ENCODE data around the gene ADAMTS17. TPM values are rescaled to one million over a fixed set of nuclear protein-coding genes. Genes with fewer than 3 reads are reported as not detected.

The ADAMTS17 gene
- total and polyA plus RNA-seq, 2 experiments from 2014 or later: 3.7 to 4.4 TPM

- Histone ChIP-seq H3K4me3 (no peak overlapping the region), H3K79me2 (no peaks in the 10 kb centered on the region), H3K4me2 (no peak overlapping the region), H3K27ac (no peak overlapping the region), H3K9me3 (ENCODE audit: low read depth) (no peaks in the 10 kb centered on the region), H2AFZ (no peak overlapping the region), H4K20me1 (ENCODE audit: insufficient read depth, poor library complexity, severe bottlenecking) (no peaks in the 10 kb centered on the region), H3K36me3 (replicated peaks; ENCODE audit: insufficient read depth, low read depth) (no peaks in the 10 kb centered on the region), H3K27me3 (peaks cover 3% of the 10 kb centered on the region), H3K9me2 (replicated peaks; ENCODE audit: insufficient read depth) (no peaks in the 10 kb centered on the region), H3K4me1 (ENCODE audit: insufficient read depth) (no peaks in the 10 kb centered on the region)
- TF ChIP-seq, protein P1, sequence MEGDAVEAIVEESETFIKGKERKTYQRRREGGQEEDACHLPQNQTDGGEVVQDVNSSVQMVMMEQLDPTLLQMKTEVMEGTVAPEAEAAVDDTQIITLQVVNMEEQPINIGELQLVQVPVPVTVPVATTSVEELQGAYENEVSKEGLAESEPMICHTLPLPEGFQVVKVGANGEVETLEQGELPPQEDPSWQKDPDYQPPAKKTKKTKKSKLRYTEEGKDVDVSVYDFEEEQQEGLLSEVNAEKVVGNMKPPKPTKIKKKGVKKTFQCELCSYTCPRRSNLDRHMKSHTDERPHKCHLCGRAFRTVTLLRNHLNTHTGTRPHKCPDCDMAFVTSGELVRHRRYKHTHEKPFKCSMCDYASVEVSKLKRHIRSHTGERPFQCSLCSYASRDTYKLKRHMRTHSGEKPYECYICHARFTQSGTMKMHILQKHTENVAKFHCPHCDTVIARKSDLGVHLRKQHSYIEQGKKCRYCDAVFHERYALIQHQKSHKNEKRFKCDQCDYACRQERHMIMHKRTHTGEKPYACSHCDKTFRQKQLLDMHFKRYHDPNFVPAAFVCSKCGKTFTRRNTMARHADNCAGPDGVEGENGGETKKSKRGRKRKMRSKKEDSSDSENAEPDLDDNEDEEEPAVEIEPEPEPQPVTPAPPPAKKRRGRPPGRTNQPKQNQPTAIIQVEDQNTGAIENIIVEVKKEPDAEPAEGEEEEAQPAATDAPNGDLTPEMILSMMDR (IDR thresholded peaks at IDR 0.05; ENCODE audit: poor library complexity): no peak
- no peak for TF ChIP-seq EZH2phosphoT487 (IDR thresholded peaks at IDR 0.05; ENCODE audit: low read depth, severe bottlenecking, unreplicated experiment)
- no peak for TF ChIP-seq EZH2 (IDR thresholded peaks at IDR 0.05; ENCODE audit: borderline replicate concordance)
- no peak for DNase-seq (ENCODE audit: low spot score)
- 90% methylated on average over 21 of the region's 21 CpGs for WGBS (ENCODE audit: low lambda C conversion rate, missing lambda C conversion rate)
These were observed 76.7 kb downstream of the ADAMTS17 start for GRCh38 chr15:100264994-100265640.

DNA sequence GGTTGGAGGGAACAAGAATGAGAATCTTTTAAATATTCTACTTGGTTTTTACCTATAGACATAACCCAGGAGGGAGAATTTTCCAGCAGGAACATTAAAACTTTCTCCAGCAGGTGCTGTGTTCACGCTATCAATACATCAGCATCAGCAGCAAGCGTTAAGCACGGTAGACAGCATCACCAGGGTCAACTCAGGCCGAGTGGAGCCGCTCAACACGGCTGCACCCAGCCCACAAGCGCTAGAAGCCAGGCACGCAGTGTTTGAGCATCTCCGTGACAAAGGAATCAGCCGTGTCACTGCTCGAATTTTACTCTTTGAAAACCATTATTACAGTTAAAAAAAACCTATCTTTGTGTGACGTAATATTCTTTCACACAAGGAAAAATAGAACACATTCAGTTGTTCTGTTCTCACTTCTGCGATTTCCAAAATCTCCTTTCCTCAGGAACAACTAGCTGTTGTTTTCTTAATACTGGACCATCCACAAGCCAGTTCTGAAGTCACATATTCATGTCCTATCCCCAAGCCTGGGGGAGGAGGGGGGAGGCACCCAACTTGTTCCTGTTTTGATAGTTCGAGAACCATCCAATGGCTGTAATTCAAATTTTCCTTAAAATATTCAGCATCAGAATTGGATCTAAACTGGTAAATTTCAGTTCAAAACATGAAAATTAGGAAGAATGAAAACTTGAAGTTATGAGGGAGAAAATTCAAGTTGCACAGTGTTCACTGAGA is 77.9 kb downstream of the ADAMTS17 start:
- H3K79me2 ChIP-seq: no peaks in the 10 kb centered on the region
- peaks cover 3% of the 10 kb centered on the region for H3K27me3 ChIP-seq
- no peaks in the 10 kb centered on the region for H3K9me3 ChIP-seq (ENCODE audit: low read depth)
- H3K4me1 ChIP-seq (ENCODE audit: insufficient read depth): no peaks in the 10 kb centered on the region
- TF ChIP-seq EZH2 (IDR thresholded peaks at IDR 0.05; ENCODE audit: borderline replicate concordance): no peak
- TF ChIP-seq, protein P1 (IDR thresholded peaks at IDR 0.05; ENCODE audit: poor library complexity): no peak
- TF ChIP-seq EZH2phosphoT487 (IDR thresholded peaks at IDR 0.05; ENCODE audit: low read depth, severe bottlenecking, unreplicated experiment): no peak
- H3K4me3 ChIP-seq: no peak overlapping the region
- no peak overlapping the region for H3K4me2 ChIP-seq
- H3K27ac ChIP-seq: no peak overlapping the region
- H4K20me1 ChIP-seq (ENCODE audit: insufficient read depth, poor library complexity, severe bottlenecking): no peaks in the 10 kb centered on the region
- no peak overlapping the region for H2AFZ ChIP-seq
- no peaks in the 10 kb centered on the region for H3K9me2 ChIP-seq (replicated peaks; ENCODE audit: insufficient read depth)
- H3K36me3 ChIP-seq (replicated peaks; ENCODE audit: insufficient read depth, low read depth): no peaks in the 10 kb centered on the region
- WGBS (ENCODE audit: low lambda C conversion rate, missing lambda C conversion rate): 91% methylated on average over 14 of the region's 14 CpGs
- no peak for DNase-seq (ENCODE audit: low spot score)

GRCh38 chr15:100263031-100263430 is 78.7 kb downstream of the ADAMTS17 start:
- no peaks in the 10 kb centered on the region for H3K36me3 ChIP-seq (replicated peaks; ENCODE audit: insufficient read depth, low read depth)
- TF ChIP-seq, protein P1 (IDR thresholded peaks at IDR 0.05; ENCODE audit: poor library complexity): no peak
- TF ChIP-seq EZH2phosphoT487 (IDR thresholded peaks at IDR 0.05; ENCODE audit: low read depth, severe bottlenecking, unreplicated experiment): no peak
- no peak for TF ChIP-seq EZH2 (IDR thresholded peaks at IDR 0.05; ENCODE audit: borderline replicate concordance)
- no peaks in the 10 kb centered on the region for H3K9me3 ChIP-seq (ENCODE audit: low read depth)
- no peaks in the 10 kb centered on the region for H3K4me1 ChIP-seq (ENCODE audit: insufficient read depth)
- no peaks in the 10 kb centered on the region for H3K9me2 ChIP-seq (replicated peaks; ENCODE audit: insufficient read depth)
- no peaks in the 10 kb centered on the region for H3K79me2 ChIP-seq
- no peak overlapping the region for H3K4me3 ChIP-seq
- WGBS (ENCODE audit: low lambda C conversion rate, missing lambda C conversion rate): 95% methylated on average over 5 of the region's 5 CpGs
- no peak overlapping the region for H2AFZ ChIP-seq
- DNase-seq (ENCODE audit: low spot score): no peak
- H4K20me1 ChIP-seq (ENCODE audit: insufficient read depth, poor library complexity, severe bottlenecking): no peaks in the 10 kb centered on the region
- H3K27me3 ChIP-seq: peaks cover 3% of the 10 kb centered on the region
- no peak overlapping the region for H3K4me2 ChIP-seq
- no peak overlapping the region for H3K27ac ChIP-seq

Data from hepatocyte (in vitro differentiated cells).